Astrocyte (in vitro differentiated cells and primary cell): Measurements from ENCODE around the gene ARL15. TPM values are rescaled to one million over a fixed set of nuclear protein-coding genes. Genes with fewer than 3 reads are reported as not detected.

Source experiments
- DNase-seq: peaks from one replicate; pipeline ENCODE4 v3.0.0-alpha.2; 2010; ENCODE audit warnings: low read depth
- FAIRE-seq: peaks from 2 replicates; lab custom pipeline; 2011; peaks lifted over from hg19 to GRCh38; lab: Jason Lieb, UNC
- H2AFZ ChIP-seq: 2 replicates; pipeline ENCODE4 v1.6.0; 2012; ENCODE audit warnings: low read depth, low read length, inconsistent platforms
- H3K27ac ChIP-seq: 2 replicates; pipeline ENCODE4 v1.5.1; 2011; ENCODE audit warnings: low read depth, low read length, inconsistent platforms
- H3K27me3 ChIP-seq: 2 replicates; pipeline ENCODE4 v1.6.0; 2011; ENCODE audit warnings: low read length, inconsistent platforms; ENCODE audit not compliant: insufficient read depth
- H3K36me3 ChIP-seq: 2 replicates; pipeline ENCODE4 v1.5.1; 2011; ENCODE audit warnings: low read length, inconsistent platforms; ENCODE audit not compliant: insufficient read depth
- H3K4me1 ChIP-seq: 2 replicates; pipeline ENCODE4 v1.5.1; 2011; ENCODE audit warnings: low read length, inconsistent platforms; ENCODE audit not compliant: insufficient read depth
- H3K4me2 ChIP-seq: 2 replicates; pipeline ENCODE4 v1.6.0; 2012; ENCODE audit warnings: low read length, inconsistent platforms
- H3K4me3 ChIP-seq: 2 replicates; pipeline ENCODE4 v1.5.1; 2011; ENCODE audit warnings: low read depth, mild to moderate bottlenecking, low read length, inconsistent platforms; ENCODE audit not compliant: insufficient read depth
- H3K79me2 ChIP-seq: 2 replicates; pipeline ENCODE4 v1.6.0; 2012; ENCODE audit warnings: mild to moderate bottlenecking, low read length, inconsistent platforms; ENCODE audit not compliant: insufficient read depth
- H3K9ac ChIP-seq: 2 replicates; pipeline ENCODE4 v1.6.0; 2012; ENCODE audit warnings: mild to moderate bottlenecking, low read length, inconsistent platforms
- H3K9me3 ChIP-seq: 2 replicates; pipeline ENCODE4 v1.5.1; 2012; ENCODE audit warnings: low read depth, mild to moderate bottlenecking, low read length, inconsistent platforms; ENCODE audit not compliant: insufficient read depth
- H4K20me1 ChIP-seq: 2 replicates; pipeline ENCODE4 v1.6.0; 2012; ENCODE audit warnings: low read length, inconsistent platforms; ENCODE audit not compliant: insufficient read depth
- H3K27ac Mint-ChIP-seq: one replicate; pipeline ENCODE4 v1.8.0; 2021; ENCODE audit warnings: mild to moderate bottlenecking, mixed read lengths; ENCODE audit not compliant: unreplicated experiment
- H3K27me3 Mint-ChIP-seq: one replicate; pipeline ENCODE4 v1.8.0; 2021; ENCODE audit warnings: low read depth, mixed read lengths; ENCODE audit not compliant: unreplicated experiment
- H3K36me3 Mint-ChIP-seq: one replicate; pipeline ENCODE4 v1.8.0; 2021; ENCODE audit warnings: low read depth, mixed read lengths; ENCODE audit not compliant: unreplicated experiment
- H3K4me1 Mint-ChIP-seq: one replicate; pipeline ENCODE4 v1.8.0; 2021; ENCODE audit warnings: low read depth, mixed read lengths; ENCODE audit not compliant: unreplicated experiment
- H3K4me3 Mint-ChIP-seq: one replicate; pipeline ENCODE4 v1.8.0; 2021; ENCODE audit warnings: mild to moderate bottlenecking, moderate library complexity, mixed read lengths; ENCODE audit not compliant: unreplicated experiment
- H3K9me3 Mint-ChIP-seq: one replicate; pipeline ENCODE4 v1.8.0; 2021; ENCODE audit warnings: mild to moderate bottlenecking, mixed read lengths; ENCODE audit not compliant: unreplicated experiment
- EZH2 ChIP-seq: IDR thresholded peaks from 2 replicates; pipeline ENCODE4 v1.6.1; 2012; ENCODE audit warnings: mild to moderate bottlenecking, low read length, inconsistent platforms; ENCODE audit not compliant: insufficient read depth
- total RNA-seq: library from RNA; stranded (reverse); gene quantifications from 2 replicates; pipeline ENCODE4 v1.2.1, GENCODE V29; 2021
- TF ChIP-seq, protein P1 (sequence below): IDR thresholded peaks from 2 replicates; pipeline ENCODE4 v1.5.1; 2011; ENCODE audit warnings: low read depth, mild to moderate bottlenecking, inconsistent platforms, low read length, moderate library complexity; ENCODE audit not compliant: insufficient read depth

Gene ARL15
- total RNA-seq, 1 donor from 2014 or later = 29.1 TPM

DNA sequence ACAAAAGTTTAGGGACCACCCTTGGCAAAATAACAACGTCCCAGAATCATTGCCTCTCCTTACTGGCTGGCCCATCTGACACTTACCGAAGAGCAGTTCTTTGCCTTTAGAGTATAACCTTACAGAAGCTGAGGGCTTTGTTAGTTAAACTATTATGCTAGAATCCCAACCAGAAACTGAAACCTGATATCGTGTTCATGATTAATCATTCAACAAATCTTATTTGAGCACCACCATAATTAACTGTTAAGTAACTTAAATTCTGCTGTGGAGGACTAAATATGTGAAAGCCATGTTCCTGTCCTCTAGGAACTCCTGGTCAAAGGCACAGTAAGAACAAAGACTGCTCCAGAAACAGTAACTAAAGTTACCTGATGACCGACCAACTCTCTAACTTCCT, 104.9 kb downstream of the ARL15 start:
- no peaks in the 10 kb centered on the region for H3K36me3 Mint-ChIP-seq
- no peak for FAIRE-seq
- H3K27me3 Mint-ChIP-seq = no peaks in the 10 kb centered on the region

DNA sequence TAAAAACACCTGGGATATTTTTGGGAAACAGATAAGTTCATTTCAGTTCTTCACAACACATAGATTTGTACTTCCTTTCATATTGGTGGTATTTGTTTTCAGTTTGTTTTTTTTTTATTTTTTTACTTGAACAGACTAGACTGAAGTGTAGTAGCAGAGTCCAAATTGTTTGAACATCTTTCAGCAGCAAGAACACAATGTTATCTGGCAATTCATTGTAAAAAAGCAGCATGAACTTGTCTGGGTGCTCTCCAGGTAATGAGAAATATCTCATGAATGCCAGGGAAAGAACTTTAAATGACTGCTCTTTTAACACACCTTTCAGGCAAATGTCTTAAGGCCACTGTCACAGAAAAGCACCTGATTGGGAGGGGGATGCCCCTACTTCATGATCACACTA, 113.4 kb downstream of the ARL15 start:
- no peak for FAIRE-seq
- Mint-ChIP-seq H3K27ac (no peak overlapping the region), H3K4me1 (no peaks in the 10 kb centered on the region), H3K36me3 (no peaks in the 10 kb centered on the region), H3K4me3 (no peak overlapping the region), H3K27me3 (no peaks in the 10 kb centered on the region), H3K9me3 (peaks cover 4% of the 10 kb centered on the region)
- H4K20me1 ChIP-seq = peaks cover 2% of the 10 kb centered on the region
- no peak for DNase-seq
- H3K27ac ChIP-seq = no peak overlapping the region
- no peak overlapping the region for H3K4me3 ChIP-seq
- H3K27me3 ChIP-seq = no peaks in the 10 kb centered on the region
- no peaks in the 10 kb centered on the region for H3K36me3 ChIP-seq
- TF ChIP-seq, protein P1, sequence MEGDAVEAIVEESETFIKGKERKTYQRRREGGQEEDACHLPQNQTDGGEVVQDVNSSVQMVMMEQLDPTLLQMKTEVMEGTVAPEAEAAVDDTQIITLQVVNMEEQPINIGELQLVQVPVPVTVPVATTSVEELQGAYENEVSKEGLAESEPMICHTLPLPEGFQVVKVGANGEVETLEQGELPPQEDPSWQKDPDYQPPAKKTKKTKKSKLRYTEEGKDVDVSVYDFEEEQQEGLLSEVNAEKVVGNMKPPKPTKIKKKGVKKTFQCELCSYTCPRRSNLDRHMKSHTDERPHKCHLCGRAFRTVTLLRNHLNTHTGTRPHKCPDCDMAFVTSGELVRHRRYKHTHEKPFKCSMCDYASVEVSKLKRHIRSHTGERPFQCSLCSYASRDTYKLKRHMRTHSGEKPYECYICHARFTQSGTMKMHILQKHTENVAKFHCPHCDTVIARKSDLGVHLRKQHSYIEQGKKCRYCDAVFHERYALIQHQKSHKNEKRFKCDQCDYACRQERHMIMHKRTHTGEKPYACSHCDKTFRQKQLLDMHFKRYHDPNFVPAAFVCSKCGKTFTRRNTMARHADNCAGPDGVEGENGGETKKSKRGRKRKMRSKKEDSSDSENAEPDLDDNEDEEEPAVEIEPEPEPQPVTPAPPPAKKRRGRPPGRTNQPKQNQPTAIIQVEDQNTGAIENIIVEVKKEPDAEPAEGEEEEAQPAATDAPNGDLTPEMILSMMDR = no peak
- TF ChIP-seq EZH2 = no peak
- no peak overlapping the region for H3K4me2 ChIP-seq
- no peaks in the 10 kb centered on the region for H3K4me1 ChIP-seq
- H3K79me2 ChIP-seq = no peaks in the 10 kb centered on the region
- no peak overlapping the region for H3K9ac ChIP-seq
- H3K9me3 ChIP-seq = no peaks in the 10 kb centered on the region
- no peak overlapping the region for H2AFZ ChIP-seq

More for the DNA sequence above, 104.9 kb downstream of the ARL15 start:
- Mint-ChIP-seq H3K4me3 (no peak overlapping the region), H3K4me1 (peaks cover 17% of the 10 kb centered on the region), H3K27ac (no peak overlapping the region), H3K9me3 (peaks cover 10% of the 10 kb centered on the region)
- H3K27ac ChIP-seq = no peak overlapping the region
- H3K27me3 ChIP-seq = no peaks in the 10 kb centered on the region
- H3K4me3 ChIP-seq = no peak overlapping the region
- no peaks in the 10 kb centered on the region for H3K79me2 ChIP-seq
- DNase-seq = no peak
- H3K4me2 ChIP-seq = no peak overlapping the region
- no peak overlapping the region for H3K9ac ChIP-seq
- no peak overlapping the region for H2AFZ ChIP-seq
- TF ChIP-seq, protein P1 = no peak
- no peak for TF ChIP-seq EZH2
- peaks cover 4% of the 10 kb centered on the region for H3K9me3 ChIP-seq
- no peaks in the 10 kb centered on the region for H3K36me3 ChIP-seq
- no peaks in the 10 kb centered on the region for H3K4me1 ChIP-seq
- no peaks in the 10 kb centered on the region for H4K20me1 ChIP-seq

DNA sequence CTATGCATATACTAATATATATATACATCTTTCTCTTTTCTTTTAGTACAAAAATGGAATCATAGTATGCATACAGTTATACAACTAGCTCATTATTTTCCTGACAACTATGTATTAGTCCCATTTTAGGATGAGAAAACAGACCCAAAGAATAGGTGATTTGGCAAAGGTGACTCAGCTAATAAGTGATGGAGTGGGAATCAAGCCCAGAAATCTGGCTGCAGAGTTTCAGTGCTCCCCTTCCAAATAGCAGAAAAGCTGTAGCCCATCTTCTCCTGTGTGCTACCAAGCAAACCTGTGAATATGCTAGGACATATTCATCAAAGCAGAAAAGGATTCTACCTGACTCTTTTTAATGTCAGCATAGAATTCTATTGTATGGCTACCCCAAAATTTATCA, 114.7 kb downstream of the ARL15 start:
- no peak for DNase-seq

More for the DNA sequence above, 114.7 kb downstream of the ARL15 start:
- TF ChIP-seq, protein P1 = no peak
- no peak for TF ChIP-seq EZH2
- H3K9me3 ChIP-seq = no peaks in the 10 kb centered on the region
- Mint-ChIP-seq H3K4me3 (no peak overlapping the region), H3K27me3 (no peaks in the 10 kb centered on the region), H3K9me3 (peaks cover 4% of the 10 kb centered on the region), H3K4me1 (no peaks in the 10 kb centered on the region), H3K27ac (no peak overlapping the region), H3K36me3 (no peaks in the 10 kb centered on the region)
- FAIRE-seq = no peak
- no peak overlapping the region for H3K4me2 ChIP-seq
- H4K20me1 ChIP-seq = peaks cover 5% of the 10 kb centered on the region
- H3K79me2 ChIP-seq = no peaks in the 10 kb centered on the region
- H2AFZ ChIP-seq = no peak overlapping the region
- no peaks in the 10 kb centered on the region for H3K27me3 ChIP-seq
- H3K4me1 ChIP-seq = no peaks in the 10 kb centered on the region
- H3K4me3 ChIP-seq = no peak overlapping the region
- H3K36me3 ChIP-seq = no peaks in the 10 kb centered on the region
- H3K27ac ChIP-seq = no peak overlapping the region
- no peak overlapping the region for H3K9ac ChIP-seq
